GM12891 (cell line): ENCODE measurements around the gene LRRIQ3. TPM values are rescaled to one million over a fixed set of nuclear protein-coding genes. Genes with fewer than 3 reads are reported as not detected.

ENCODE experiments used
- DNase-seq: peaks from one replicate; pipeline ENCODE4 v3.0.0; 2011; ENCODE audit warnings: low spot score; ENCODE audit not compliant: insufficient read length
- FAIRE-seq: peaks from 2 replicates; lab custom pipeline; 2011; peaks lifted over from hg19 to GRCh38; lab: Jason Lieb, UNC
- PAX5 ChIP-seq: IDR thresholded peaks from 2 replicates; pipeline ENCODE4 v1.6.1; 2011; ENCODE audit warnings: low read length, moderate library complexity, mild to moderate bottlenecking; ENCODE audit not compliant: insufficient read depth, severe bottlenecking
- POLR2A ChIP-seq: IDR thresholded peaks from 2 replicates; pipeline ENCODE4 v1.6.1; 2011; ENCODE audit warnings: low read depth, low read length, control low read depth
- POLR2AphosphoS5 ChIP-seq: IDR thresholded peaks from 2 replicates; pipeline ENCODE4 v1.6.1; 2011; ENCODE audit warnings: low read depth, low read length, control low read depth
- POU2F2 ChIP-seq: IDR thresholded peaks from 2 replicates; pipeline ENCODE4 v1.6.1; 2011; ENCODE audit warnings: low read depth, mild to moderate bottlenecking, control low read depth, low read length, moderate library complexity
- SPI1 ChIP-seq: IDR thresholded peaks from 2 replicates; pipeline ENCODE4 v1.6.1; 2011; ENCODE audit warnings: low read depth, low read length, control low read depth
- TAF1 ChIP-seq: IDR thresholded peaks from 2 replicates; pipeline ENCODE4 v1.6.1; 2011; ENCODE audit warnings: low read depth, low read length, control low read depth
- polyA plus RNA-seq: library from polyadenylated mRNA; unstranded; fragments of >200 nt; gene quantifications from one replicate; pipeline ENCODE4 v1.2.1, GENCODE V29; 2012; ENCODE audit warnings: low read depth, missing spikeins, inconsistent platforms; ENCODE audit not compliant: missing spikeins

The LRRIQ3 gene
- polyA plus RNA-seq = 1.8 TPM

DNA sequence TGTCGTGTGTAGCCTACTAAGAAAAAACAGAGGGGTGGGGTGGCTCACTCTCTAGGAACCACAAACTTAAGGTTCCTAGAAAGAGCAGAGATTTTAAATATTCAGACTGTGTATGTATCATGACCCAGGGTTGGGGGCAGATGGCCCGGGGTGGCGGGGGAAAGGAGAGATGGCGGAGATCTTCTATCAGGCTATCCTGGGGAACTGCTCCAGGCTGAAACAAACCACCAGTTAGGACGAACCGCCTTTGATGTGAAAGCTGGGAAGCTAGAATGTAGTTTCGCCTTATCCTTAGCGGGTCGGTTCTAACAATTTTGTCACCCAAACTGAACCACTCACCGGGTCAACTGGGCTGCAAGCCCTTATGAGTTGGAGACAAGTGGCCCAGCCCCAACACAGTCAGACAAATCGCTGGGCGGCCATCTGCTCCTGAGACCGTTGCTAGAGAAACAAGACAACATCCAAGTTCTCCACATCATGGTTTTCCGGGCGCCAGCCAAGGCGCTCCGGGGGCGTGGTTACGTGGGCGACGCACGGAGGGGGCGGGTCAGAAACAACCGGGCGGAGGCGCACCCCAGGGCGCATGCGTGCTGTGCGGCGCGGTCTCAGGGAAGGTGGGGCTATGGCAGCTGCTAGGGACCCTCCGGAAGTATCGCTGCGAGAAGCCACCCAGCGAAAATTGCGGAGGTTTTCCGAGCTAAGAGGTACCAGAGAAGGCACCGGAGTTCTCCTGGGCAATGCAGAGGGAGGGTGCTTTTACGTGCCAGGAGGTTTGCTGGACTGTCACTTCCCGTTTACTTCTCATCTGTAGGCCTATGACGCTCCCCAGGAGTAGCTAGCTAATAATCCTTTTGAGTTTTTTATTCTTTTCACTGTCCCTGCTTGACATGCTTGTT, at the start of gene LRRIQ3, which contains the start of gene FPGT:
Gene LRRIQ3, minus strand, starts transcription at position 520 of the 896 bp plus-strand sequence. CDS start 14,492 bp downstream, outside the sequence.
Gene FPGT, plus strand, starts transcription at position 586 of the 896 bp plus-strand sequence. Its CDS starts 37 bp downstream, at position 623.
- FAIRE-seq (peak; percentile 98), DNase-seq (peak; percentile 70)
- TF ChIP-seq POLR2A (peak; percentile 80), TAF1 (peak; percentile 66; the same call in 1 of the 2 replicates), POLR2AphosphoS5 (peak; percentile 73), POU2F2 (no peak), SPI1 (peak; percentile 57), PAX5 (no peak)

DNA sequence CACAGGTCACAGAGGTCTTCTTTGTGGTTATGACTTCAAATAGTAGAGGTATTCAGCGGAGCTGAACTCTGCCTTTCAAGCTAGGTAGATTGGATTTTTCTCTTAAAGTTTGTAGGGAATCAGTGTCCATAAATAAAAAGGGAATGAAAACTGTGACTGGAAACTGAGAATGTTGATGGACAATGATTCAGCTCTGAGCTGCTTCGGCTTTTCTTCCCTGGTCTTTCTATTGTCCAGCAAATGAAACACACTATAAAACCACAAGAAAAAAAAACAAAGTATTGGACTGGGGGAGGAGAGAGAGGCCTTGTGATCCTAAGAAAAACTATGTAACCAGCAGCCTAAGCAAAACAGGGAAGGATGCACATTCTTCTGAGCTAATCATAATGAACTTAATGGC, 48.3 kb upstream of the LRRIQ3 start:
- FAIRE-seq = no peak
- TF ChIP-seq POLR2AphosphoS5 = no peak
- TF ChIP-seq TAF1 = no peak
- TF ChIP-seq PAX5 = no peak
- no peak for DNase-seq

DNA sequence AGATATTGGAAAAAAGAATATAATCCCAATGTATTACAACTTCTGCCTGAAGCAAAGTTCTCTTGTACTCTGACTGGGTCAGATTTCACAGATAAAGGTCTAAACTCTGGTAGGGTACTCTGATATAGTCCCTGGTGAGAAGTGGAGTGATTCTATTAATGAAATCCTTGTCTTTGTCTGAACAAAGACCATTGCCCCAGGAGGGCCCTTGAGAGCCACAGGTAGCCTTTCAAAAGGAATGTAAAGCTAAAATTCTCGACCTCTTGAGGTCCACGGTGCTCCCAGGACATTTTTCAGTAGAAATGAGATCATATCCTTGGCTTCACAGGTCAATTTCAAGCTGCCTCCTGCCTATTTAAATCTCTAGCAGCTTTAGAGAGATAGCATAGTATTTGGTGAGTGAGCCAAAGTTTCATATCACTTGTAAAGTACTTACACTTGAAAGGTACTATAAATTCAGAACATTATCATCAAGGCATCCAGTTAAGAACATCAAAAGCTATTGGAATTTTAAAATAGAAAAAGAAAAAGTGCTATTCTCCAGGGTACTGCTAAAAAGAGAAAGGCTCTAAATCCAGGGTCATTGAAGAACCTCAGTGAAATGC, 47.3 kb upstream of the LRRIQ3 start:
- DNase-seq (no peak), FAIRE-seq (no peak)
- no peak for TF ChIP-seq TAF1
- no peak for TF ChIP-seq POLR2AphosphoS5
- no peak for TF ChIP-seq POLR2A
- TF ChIP-seq SPI1 = no peak
- no peak for TF ChIP-seq POU2F2
- TF ChIP-seq PAX5 = no peak

GRCh38 chr1:74237787-74238186, 39.8 kb upstream of the LRRIQ3 start:
- FAIRE-seq = no peak
- no peak for TF ChIP-seq POLR2AphosphoS5
- TF ChIP-seq TAF1 = no peak
- no peak for TF ChIP-seq PAX5
- TF ChIP-seq POU2F2 = no peak
- no peak for DNase-seq

DNA sequence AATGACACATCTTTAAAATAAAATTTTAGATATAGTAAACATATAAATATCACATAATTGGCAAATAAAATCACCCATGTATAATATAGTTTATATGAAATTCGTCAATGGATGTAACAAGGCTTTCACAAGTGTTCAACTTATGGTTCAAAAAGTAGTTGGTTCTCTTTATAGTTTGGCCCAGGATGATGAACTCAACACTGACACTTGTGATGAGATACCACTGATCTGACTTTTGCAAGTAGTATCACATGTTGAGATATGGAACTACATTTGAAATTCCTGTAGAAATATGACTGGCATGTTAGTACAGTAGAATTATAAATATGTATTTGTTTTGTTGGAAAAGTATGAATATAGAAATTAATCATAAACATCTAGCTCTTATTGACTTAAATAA, 39.1 kb upstream of the LRRIQ3 start:
- DNase-seq (no peak), FAIRE-seq (no peak)
- TF ChIP-seq POLR2AphosphoS5 = no peak
- TF ChIP-seq TAF1 = no peak
- no peak for TF ChIP-seq POU2F2
- TF ChIP-seq POLR2A = no peak
- no peak for TF ChIP-seq SPI1
- TF ChIP-seq PAX5 = no peak

GRCh38 chr1:74236440-74236839, 38.5 kb upstream of the LRRIQ3 start:
- DNase-seq = no peak
- no peak for FAIRE-seq
- no peak for TF ChIP-seq POLR2AphosphoS5
- no peak for TF ChIP-seq POLR2A
- TF ChIP-seq TAF1 = no peak
- no peak for TF ChIP-seq SPI1
- no peak for TF ChIP-seq POU2F2
- no peak for TF ChIP-seq PAX5

GRCh38 chr1:74235153-74235552, 37.2 kb upstream of the LRRIQ3 start, which contains the start of gene TNNI3K:
TNNI3K (plus strand) TSS chr1:74235387; CDS start chr1:74235452, 65 bp downstream.
- no peak for DNase-seq
- no peak for FAIRE-seq
- no peak for TF ChIP-seq SPI1
- TF ChIP-seq POLR2AphosphoS5 = no peak
- TF ChIP-seq PAX5 = no peak
- no peak for TF ChIP-seq TAF1
- TF ChIP-seq POU2F2 = no peak
- TF ChIP-seq POLR2A = no peak

- no peak for FAIRE-seq
- no peak for TF ChIP-seq PAX5
- TF ChIP-seq POLR2AphosphoS5 = no peak
- no peak for TF ChIP-seq POLR2A
- TF ChIP-seq SPI1 = no peak
- TF ChIP-seq TAF1 = no peak
- TF ChIP-seq POU2F2 = no peak
- no peak for DNase-seq
Measured at GRCh38 chr1:74223453-74223852, 25.5 kb upstream of the LRRIQ3 start.

DNA sequence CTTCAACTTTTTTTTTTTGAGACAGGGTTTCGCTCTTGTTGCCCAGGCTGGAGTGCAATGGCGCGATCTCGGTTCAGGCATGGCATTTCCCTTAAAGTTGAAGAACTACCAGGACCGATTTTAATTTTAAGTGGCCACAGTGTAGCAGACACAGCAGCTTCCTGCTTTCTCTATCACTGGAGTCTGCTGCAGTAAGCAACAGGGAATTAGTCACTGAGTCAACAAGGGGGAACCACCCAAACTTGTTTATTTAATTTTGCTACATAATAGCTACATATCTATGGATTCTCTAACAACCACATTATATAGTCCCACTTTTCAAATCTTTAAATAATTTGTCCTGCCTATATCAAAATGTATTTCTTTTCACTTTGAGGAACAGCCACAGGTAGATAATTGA, 24.7 kb upstream of the LRRIQ3 start:
- FAIRE-seq (no peak), DNase-seq (no peak)
- no peak for TF ChIP-seq PAX5
- no peak for TF ChIP-seq POLR2AphosphoS5
- TF ChIP-seq SPI1 = no peak
- TF ChIP-seq POU2F2 = no peak
- TF ChIP-seq TAF1 = no peak
- no peak for TF ChIP-seq POLR2A

GRCh38 chr1:74215229-74215628, 17.3 kb upstream of the LRRIQ3 start:
- DNase-seq (no peak), FAIRE-seq (no peak)
- TF ChIP-seq POU2F2 (no peak), POLR2AphosphoS5 (no peak), TAF1 (no peak), POLR2A (no peak), PAX5 (no peak), SPI1 (no peak)
